ENCODE measurements around the gene KDM4B. TPM values are rescaled to one million over a fixed set of nuclear protein-coding genes. Genes with fewer than 3 reads are reported as not detected.
"Not testable (repeated sequence)": the region's sequence is repeated elsewhere in the genome, so short reads cannot be mapped to it uniquely, and the experiment has no call there.

The KDM4B gene
- total RNA-seq, 1 experiment from 2014 or later, result 9.8 TPM

GRCh38 chr19:5149508-5149907 is 180.6 kb downstream of the KDM4B start:
- no peak for DNase-seq (ENCODE audit: low read depth)

- no peak for DNase-seq (ENCODE audit: low read depth)
Measured at GRCh38 chr19:5149932-5150901, 181.3 kb downstream of the KDM4B start.

GRCh38 chr19:5150902-5151741 is 182.2 kb downstream of the KDM4B start:
- no peak for DNase-seq (ENCODE audit: low read depth)

GRCh38 chr19:5152013-5152763 is 183.3 kb downstream of the KDM4B start:
- no peak for DNase-seq (ENCODE audit: low read depth)

- DNase-seq (ENCODE audit: low read depth), result no peak
Measured at GRCh38 chr19:5152767-5153532, 184.0 kb downstream of the KDM4B start.

GRCh38 chr19:5153601-5154128 is 184.8 kb downstream of the KDM4B start:
- no peak for DNase-seq (ENCODE audit: low read depth)

GRCh38 chr19:5154129-5154798 is 185.4 kb downstream of the KDM4B start:
- no peak for DNase-seq (ENCODE audit: low read depth)

- DNase-seq (ENCODE audit: low read depth), result no peak
Measured at GRCh38 chr19:5154799-5155426, 186.0 kb downstream of the KDM4B start.

GRCh38 chr19:5155586-5156210 is 186.8 kb downstream of the KDM4B start:
- DNase-seq (ENCODE audit: low read depth), result no peak

- DNase-seq (ENCODE audit: low read depth), result no peak
Measured at GRCh38 chr19:5156231-5156986, 187.5 kb downstream of the KDM4B start.

- DNase-seq (ENCODE audit: low read depth), result no peak
Measured at GRCh38 chr19:5157186-5157585, 188.3 kb downstream of the KDM4B start.

- not testable (repeated sequence) for DNase-seq (ENCODE audit: low read depth)
Measured at GRCh38 chr19:5158549-5159134, 189.7 kb downstream of the KDM4B start.

- DNase-seq (ENCODE audit: low read depth), result not testable (repeated sequence)
Measured at GRCh38 chr19:5160158-5160795, 191.4 kb downstream of the KDM4B start.

- DNase-seq (ENCODE audit: low read depth), result not testable (repeated sequence)
Measured at GRCh38 chr19:5164845-5165696, 196.2 kb downstream of the KDM4B start.

GRCh38 chr19:5165697-5166019 is 196.7 kb downstream of the KDM4B start:
- no peak for DNase-seq (ENCODE audit: low read depth)

- DNase-seq (ENCODE audit: low read depth), result peak; percentile 94
Measured at GRCh38 chr19:5166262-5166661, 197.3 kb downstream of the KDM4B start.

GRCh38 chr19:5170329-5170745 is 201.4 kb downstream of the KDM4B start:
- DNase-seq (ENCODE audit: low read depth), result no peak
